ENCODE measurements around the gene PHF24. TPM values are rescaled to one million over a fixed set of nuclear protein-coding genes. Genes with fewer than 3 reads are reported as not detected.
"Not testable (repeated sequence)": the region's sequence is repeated elsewhere in the genome, so short reads cannot be mapped to it uniquely, and the experiment has no call there.

Gene PHF24
- total RNA-seq, 1 experiment from 2014 or later = not detected

DNA sequence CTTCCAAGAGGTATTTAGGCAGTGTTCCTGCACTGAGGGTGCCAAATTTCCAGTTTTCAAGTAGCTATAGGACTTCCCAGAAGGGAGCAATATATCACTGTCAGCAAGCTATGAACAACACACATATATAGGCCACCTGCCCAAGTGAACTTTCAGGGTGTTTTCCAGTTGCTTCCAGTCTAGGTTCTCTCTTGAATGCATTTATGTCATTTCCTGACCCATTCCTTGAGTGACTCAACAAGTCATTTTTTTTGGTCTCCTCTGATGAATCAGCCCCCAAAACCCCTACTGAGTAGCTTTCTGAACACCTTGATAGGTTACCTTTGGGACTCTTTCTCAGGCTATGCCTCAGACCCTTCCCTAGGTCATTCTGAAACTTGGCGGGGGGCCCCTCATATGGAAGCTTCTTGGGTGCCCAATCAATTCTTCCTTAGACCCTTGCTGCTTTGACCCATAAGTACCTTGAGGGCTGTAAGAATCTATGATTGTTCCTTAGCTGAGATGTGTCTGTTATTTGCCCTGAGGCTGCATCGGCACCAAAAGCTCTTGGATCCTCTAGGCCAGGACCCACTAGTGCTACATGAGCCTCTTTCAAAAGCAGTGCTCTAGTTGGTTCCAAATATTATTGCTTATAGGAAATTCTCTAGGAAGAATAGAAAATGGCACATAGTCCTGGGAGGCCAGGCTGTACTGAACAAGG lies 43.9 kb downstream of the PHF24 start:
- H3K9me3 Mint-ChIP-seq (ENCODE audit: unreplicated experiment) = no peaks in the 10 kb centered on the region
- no peaks in the 10 kb centered on the region for H3K36me3 Mint-ChIP-seq (ENCODE audit: insufficient read depth, unreplicated experiment)
- no TSS peak for BruUV-seq (replicated peaks)
- no peak overlapping the region for H3K27ac Mint-ChIP-seq (ENCODE audit: unreplicated experiment)
- CTCF ChIA-PET = interaction anchor here (1.0 to 1.1 kb wide), 2 partner anchors 49 to 103 kb away, joined by 3 read pairs; no protein-coding TSS in a partner anchor
- POLR2A ChIA-PET = no interaction called here
- Histone ChIP-seq H3K9me3 (no peaks in the 10 kb centered on the region), H3K4me3 (ENCODE audit: low read depth, low read length) (no peak overlapping the region), H3K27me3 (replicated peaks; ENCODE audit: control insufficient read depth, insufficient read depth, low read length) (no peaks in the 10 kb centered on the region), H3K4me1 (peaks cover 16% of the 10 kb centered on the region), H3K36me3 (ENCODE audit: control insufficient read depth, insufficient read depth, low read length) (no peaks in the 10 kb centered on the region)
- H3K4me3 Mint-ChIP-seq (ENCODE audit: unreplicated experiment) = no peak overlapping the region
- intact Hi-C loops (cut with micrococcal nuclease; ENCODE audit: unreplicated experiment) = no loop called here
- TF ChIP-seq, protein P1, sequence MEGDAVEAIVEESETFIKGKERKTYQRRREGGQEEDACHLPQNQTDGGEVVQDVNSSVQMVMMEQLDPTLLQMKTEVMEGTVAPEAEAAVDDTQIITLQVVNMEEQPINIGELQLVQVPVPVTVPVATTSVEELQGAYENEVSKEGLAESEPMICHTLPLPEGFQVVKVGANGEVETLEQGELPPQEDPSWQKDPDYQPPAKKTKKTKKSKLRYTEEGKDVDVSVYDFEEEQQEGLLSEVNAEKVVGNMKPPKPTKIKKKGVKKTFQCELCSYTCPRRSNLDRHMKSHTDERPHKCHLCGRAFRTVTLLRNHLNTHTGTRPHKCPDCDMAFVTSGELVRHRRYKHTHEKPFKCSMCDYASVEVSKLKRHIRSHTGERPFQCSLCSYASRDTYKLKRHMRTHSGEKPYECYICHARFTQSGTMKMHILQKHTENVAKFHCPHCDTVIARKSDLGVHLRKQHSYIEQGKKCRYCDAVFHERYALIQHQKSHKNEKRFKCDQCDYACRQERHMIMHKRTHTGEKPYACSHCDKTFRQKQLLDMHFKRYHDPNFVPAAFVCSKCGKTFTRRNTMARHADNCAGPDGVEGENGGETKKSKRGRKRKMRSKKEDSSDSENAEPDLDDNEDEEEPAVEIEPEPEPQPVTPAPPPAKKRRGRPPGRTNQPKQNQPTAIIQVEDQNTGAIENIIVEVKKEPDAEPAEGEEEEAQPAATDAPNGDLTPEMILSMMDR (IDR thresholded peaks at IDR 0.05; ENCODE audit: insufficient read depth in 1 of 2, low read depth in 1 of 2, low read length in 1 of 2, severe bottlenecking in 1 of 2, unreplicated experiment in 1 of 2) = no peak
- peaks cover 8% of the 10 kb centered on the region for H3K4me1 Mint-ChIP-seq (ENCODE audit: low read depth, unreplicated experiment)
- H3K27me3 Mint-ChIP-seq (ENCODE audit: insufficient read depth, unreplicated experiment) = peaks cover 3% of the 10 kb centered on the region
- no peak for DNase-seq

DNA sequence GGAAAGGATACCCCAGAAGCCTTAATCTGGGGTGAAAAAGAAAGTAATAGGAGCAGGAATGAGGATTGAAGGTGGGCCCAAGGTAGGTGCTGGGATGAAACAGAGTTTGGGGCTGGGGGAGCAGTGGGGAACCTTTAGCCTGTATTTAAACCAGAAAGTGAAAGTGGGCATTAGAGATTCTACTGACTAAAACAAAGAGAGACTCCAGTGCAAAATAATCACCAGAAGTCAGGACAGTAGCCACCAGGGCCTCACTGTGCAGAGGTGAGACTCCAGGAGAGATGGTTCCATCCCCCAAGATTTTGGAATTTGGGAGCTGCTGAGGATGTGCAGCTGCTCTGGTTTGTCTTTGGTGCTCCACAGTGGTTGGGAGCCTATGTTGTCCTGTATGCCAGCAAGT lies 44.5 kb downstream of the PHF24 start:
- Mint-ChIP-seq H3K4me1 (ENCODE audit: low read depth, unreplicated experiment) (peaks cover 2% of the 10 kb centered on the region), H3K4me3 (ENCODE audit: unreplicated experiment) (no peak overlapping the region), H3K36me3 (ENCODE audit: insufficient read depth, unreplicated experiment) (no peaks in the 10 kb centered on the region), H3K27me3 (ENCODE audit: insufficient read depth, unreplicated experiment) (peaks cover 3% of the 10 kb centered on the region), H3K27ac (ENCODE audit: unreplicated experiment) (no peak overlapping the region), H3K9me3 (ENCODE audit: unreplicated experiment) (no peaks in the 10 kb centered on the region)
- H3K36me3 ChIP-seq (ENCODE audit: control insufficient read depth, insufficient read depth, low read length) = no peaks in the 10 kb centered on the region
- H3K27me3 ChIP-seq (replicated peaks; ENCODE audit: control insufficient read depth, insufficient read depth, low read length) = no peaks in the 10 kb centered on the region
- DNase-seq = no peak
- no TSS peak for BruUV-seq (replicated peaks)
- no peaks in the 10 kb centered on the region for H3K9me3 ChIP-seq
- TF ChIP-seq, protein P1 (IDR thresholded peaks at IDR 0.05; ENCODE audit: insufficient read depth in 1 of 2, low read depth in 1 of 2, low read length in 1 of 2, severe bottlenecking in 1 of 2, unreplicated experiment in 1 of 2) = no peak
- POLR2A ChIA-PET = no interaction called here
- no peak overlapping the region for H3K4me3 ChIP-seq (ENCODE audit: low read depth, low read length)
- intact Hi-C loops (cut with micrococcal nuclease; ENCODE audit: unreplicated experiment) = no loop called here
- CTCF ChIA-PET = no interaction called here
- H3K4me1 ChIP-seq = peaks cover 9% of the 10 kb centered on the region

DNA sequence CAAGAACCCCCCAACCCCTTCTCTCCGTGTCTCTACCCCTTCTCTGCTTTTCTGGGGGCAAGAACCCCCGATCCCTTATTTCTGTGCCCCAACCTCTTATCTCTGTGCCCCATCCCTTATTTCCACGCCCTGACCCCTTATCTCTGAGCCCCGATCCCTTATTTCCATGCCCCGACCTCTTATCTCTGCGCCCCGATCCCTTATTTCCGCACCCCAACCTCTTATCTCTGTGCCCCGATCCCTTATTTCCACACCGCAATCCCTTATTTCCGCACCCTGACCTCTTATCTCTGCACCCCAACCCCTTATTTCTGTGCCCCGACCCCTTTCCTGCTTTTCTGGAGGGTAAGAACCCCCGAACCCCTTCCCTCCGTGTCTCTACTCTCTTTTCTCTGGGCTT lies 46.2 kb downstream of the PHF24 start:
- BruUV-seq (replicated peaks); intact Hi-C loops (cut with micrococcal nuclease; ENCODE audit: unreplicated experiment); H3K4me3 Mint-ChIP-seq (ENCODE audit: unreplicated experiment): not testable (repeated sequence)

More for the DNA sequence above, 46.2 kb downstream of the PHF24 start:
- DNase-seq; H3K27me3 ChIP-seq (replicated peaks; ENCODE audit: control insufficient read depth, insufficient read depth, low read length); H3K4me1 ChIP-seq; H3K36me3 Mint-ChIP-seq (ENCODE audit: insufficient read depth, unreplicated experiment); H3K27ac Mint-ChIP-seq (ENCODE audit: unreplicated experiment); H3K36me3 ChIP-seq (ENCODE audit: control insufficient read depth, insufficient read depth, low read length); H3K4me3 ChIP-seq (ENCODE audit: low read depth, low read length); CTCF ChIA-PET; H3K9me3 ChIP-seq; H3K27me3 Mint-ChIP-seq (ENCODE audit: insufficient read depth, unreplicated experiment); H3K4me1 Mint-ChIP-seq (ENCODE audit: low read depth, unreplicated experiment); POLR2A ChIA-PET; H3K9me3 Mint-ChIP-seq (ENCODE audit: unreplicated experiment): not testable (repeated sequence)

Data from Caco-2 (cell line).